NCI-H510A treated with DMSO at 0.1 percent for 48 hours (cell line): ENCODE measurements around the gene INPP5A.
"Not testable (repeated sequence)": the region's sequence is repeated elsewhere in the genome, so short reads cannot be mapped to it uniquely, and the experiment has no call there.

ENCODE experiments used
- DNase-seq: peaks from one replicate; lab custom pipeline; 2025; lab: John Stamatoyannopoulos, UW

Gene INPP5A

GRCh38 chr10:132537684-132538001, at the start of gene INPP5A:
Gene INPP5A, plus strand, starts transcription at chr10:132537787. Its CDS starts 310 bp downstream, at chr10:132538097.
- no peak for DNase-seq

DNA sequence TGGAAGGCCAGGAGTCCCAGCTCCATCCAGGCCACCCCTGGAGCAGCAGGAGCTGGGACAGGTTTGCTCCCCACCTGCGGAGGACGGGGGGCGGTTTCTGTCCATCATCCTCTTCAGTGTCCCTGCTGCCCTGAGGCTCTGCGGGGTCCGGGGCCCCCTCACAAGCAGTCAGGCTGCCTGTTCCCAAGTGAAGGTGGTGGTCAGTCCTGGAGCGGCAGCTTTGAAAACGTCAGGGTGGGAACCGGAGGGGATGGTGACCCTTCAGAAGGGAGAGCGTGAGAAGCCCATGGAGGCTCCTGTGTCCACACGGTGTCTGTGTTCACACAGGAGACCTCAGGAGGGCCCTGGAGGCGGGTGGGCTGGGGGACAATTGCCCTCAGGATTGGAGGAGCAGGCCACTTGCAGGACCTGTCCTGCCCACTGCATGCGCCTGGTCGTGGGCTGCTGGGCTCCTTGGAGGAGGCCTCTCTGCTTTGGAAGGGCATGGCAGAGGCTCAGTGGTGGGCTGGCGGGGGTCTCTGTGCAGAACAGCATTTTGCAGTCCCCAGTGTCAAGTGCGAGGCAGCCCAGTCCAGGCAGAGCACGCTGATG, 49.3 kb upstream of the INPP5A start:
- DNase-seq = no peak

DNA sequence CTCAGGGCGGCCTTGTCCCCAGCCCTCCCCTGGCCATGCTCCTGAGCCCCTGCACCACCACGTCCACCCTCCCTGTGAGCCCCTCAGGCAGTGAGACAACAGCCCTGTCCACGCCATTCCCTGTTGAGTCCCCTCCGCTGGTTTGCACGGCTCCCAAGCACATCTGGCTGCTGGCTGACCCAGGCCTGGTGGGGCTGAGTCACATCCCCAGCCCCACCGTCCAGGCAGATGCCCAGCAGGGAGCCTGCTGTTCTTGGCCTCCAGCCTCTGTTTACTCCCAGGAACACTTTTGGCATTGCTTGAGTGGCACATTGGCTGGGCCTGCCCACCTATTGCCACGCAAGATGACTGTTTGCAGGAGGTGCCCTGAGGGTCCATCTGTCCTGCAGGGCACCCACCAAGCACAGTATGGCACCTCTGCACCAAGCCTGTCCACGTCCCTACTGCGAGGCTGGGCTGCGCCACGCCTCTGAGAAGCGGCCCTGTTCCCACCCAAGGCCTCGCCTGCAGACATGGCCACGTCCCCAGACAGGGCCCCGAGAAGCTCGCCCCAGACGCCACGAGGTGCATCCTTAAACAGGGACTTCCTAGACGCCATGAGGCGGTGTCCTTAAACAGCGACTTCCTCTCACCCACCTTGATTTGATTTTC, 48.4 kb upstream of the INPP5A start:
- DNase-seq = no peak

DNA sequence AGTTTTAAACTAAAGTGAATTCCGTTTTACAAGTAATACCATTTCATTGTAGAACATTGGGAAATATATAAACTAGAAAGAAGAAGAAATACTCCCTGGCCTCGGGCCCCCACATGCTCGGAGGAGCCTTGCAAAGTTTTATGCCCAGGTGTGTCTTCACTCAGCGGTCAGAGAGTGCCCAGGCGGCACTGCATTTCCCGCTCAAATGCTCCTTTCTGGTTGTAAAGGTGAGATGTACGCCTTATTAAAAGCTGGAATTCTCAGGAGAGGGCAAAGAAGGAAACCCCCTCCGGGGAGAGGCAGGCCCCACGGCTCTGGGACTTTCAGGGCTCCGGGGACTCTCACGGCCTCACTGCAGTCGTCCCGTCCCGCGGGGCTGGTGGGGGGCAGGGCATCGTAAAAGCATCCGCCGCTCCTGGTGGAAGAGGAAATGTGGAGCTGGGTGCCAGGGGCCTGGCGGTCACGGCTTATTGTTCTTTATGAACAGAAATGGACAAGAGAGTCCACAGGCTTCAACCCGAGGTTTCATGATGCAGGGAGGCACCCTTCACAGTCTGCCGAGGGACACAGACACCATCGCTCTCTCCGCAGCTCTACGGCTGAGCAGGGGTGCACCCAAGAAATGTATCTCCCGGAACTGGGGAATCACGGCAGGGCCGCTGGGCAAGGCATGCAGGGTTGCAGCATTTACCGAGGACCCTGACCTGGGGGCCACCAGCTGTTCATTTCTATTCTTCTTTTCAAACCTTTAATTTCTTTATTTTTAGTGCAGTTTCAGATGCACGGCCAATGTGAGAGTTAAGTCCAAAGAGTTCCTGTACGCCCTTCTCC, 47.7 kb upstream of the INPP5A start:
- DNase-seq = no peak

- not testable (repeated sequence) for DNase-seq
Measured at GRCh38 chr10:132491534-132491933, 46.1 kb upstream of the INPP5A start.

GRCh38 chr10:132492323-132493025, 45.1 kb upstream of the INPP5A start:
- no peak for DNase-seq

- DNase-seq = no peak
Measured at GRCh38 chr10:132493246-132493755, 44.3 kb upstream of the INPP5A start.

GRCh38 chr10:132493756-132494290, 43.8 kb upstream of the INPP5A start:
- DNase-seq = no peak

DNA sequence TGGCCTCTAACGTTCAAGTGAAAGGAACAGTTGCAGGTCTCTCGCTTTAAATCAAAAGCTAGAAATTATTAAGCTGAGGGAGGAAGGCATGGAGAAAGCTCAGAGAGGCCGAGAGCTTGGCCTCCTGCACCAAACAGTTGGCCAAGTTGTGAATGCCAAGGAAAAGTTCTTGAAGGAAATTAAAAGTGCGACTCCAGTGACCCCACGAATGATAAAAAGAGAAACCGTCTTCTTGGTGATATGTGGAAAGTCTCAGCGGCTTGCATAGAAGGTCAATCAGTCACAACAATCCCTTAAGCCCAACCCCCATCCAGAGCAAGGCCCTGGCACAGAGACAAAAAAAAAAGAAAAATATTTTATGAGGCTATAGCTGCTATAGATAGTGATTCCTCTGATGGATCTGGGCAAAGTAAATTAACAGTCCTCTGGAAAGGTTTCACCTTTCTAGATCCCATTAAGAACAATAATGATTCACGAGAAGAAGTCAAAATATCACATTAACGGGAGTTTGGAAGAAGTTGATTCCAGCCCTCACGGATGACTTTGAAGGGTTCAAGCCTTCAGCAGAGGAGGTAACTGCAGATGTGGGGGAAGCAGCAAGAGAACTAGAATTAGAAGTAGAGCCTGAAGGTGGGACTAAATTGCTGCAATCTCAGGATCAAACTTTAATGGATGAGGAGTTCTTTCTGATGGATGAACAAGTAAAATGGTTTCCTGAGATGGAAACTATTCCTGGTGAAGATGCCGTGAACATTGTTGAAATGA, 42.5 kb upstream of the INPP5A start:
- DNase-seq = no peak

DNA sequence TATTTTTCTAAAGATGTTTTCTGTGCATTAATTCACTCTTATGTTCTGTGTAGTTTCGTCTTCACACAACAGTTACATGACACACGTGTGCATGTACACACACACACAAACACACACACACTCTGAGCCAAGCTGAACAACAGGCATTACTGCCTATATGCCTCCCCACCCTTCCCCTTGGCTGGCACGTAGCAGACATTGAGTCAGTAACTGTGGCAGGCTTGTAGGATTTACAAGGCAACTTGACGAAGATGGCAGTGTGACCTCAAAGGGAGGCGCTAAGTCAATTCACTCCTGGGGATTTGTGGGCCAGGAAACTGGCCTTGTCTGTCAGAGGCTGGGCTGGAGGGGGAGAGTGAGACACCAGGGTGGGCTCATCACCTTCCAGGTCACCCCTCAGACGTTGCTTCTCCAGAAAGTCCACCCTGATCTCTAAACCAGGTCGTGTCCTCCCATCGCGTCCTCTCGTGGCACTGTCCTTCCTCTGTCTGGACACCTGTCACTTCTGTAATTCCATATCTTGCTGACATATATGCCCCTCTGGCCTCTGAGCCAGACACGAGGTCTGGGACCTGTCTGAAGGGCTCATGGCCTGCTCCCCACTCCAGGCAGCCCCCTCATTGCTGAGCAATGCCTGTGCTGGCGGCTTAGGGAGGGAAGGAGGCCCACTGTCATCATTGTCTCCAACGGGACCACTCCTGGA, 41.1 kb upstream of the INPP5A start:
- DNase-seq = no peak

DNA sequence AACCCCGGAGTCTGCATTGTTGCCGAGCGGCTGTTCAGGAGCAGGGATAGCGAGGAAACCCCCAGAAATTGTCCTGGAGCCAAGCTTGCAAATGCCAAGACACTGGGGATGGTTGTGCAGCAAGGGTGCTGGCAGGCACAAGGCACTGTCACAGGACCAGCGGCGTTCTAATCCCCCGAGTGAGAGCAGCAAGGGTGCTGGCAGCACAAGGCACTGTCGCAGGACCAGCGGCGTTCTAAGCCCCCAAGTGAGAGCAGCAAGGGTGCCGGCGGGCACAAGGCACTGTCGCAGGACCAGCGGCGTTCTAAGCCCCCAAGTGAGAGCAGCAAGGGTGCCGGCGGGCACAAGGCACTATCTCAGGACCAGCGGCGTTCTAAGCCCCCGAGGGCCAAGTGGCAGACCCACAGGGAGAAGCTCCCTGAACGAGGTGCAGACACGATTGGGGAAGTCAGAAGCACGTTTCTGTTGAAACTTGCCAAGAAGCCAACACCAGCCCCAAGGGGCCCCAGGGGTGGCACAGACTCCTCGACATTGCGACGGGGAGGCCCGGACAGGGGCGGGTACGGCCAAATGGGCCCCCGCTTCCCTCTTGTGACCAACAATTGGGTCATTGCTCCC, 40.4 kb upstream of the INPP5A start:
- DNase-seq = no peak

DNA sequence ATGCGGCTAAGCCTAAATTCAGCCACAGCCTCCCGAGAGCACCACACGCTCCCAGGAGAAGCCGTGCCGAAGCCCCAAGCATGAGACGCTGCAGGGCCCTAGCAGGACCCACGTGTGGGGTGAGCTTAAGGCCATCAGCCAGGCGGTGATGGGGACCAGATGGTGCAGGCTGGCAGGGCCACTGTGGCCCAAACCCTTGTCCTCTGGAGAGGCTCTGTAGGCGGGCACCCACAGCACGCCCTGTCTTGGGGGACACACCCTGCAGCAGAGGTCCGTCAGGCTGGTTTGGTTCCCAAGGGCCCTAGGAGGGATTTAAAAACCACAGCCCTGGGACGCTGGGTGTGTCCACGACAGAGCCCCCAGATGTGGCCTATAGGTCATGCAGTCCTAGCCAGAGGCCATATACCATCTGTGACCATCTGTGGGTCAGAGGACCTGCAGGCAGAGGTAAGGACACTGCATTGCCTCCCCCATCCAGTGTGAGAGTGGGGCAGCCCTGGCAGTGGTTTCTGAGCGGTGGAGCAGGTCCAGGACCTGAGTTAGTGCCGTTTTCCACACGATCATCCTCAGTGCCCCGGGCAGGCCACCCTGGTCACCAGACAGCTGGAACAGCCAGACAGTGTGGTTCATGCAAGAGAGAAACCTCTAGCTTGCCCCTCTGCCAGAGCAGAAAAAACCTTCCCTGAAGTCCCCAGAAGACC, 39.6 kb upstream of the INPP5A start:
- no peak for DNase-seq

GRCh38 chr10:132498562-132499366, 38.8 kb upstream of the INPP5A start:
- DNase-seq = no peak

GRCh38 chr10:132499367-132499685, 38.3 kb upstream of the INPP5A start:
- DNase-seq = no peak

GRCh38 chr10:132500781-132501415, 36.7 kb upstream of the INPP5A start:
- no peak for DNase-seq

DNA sequence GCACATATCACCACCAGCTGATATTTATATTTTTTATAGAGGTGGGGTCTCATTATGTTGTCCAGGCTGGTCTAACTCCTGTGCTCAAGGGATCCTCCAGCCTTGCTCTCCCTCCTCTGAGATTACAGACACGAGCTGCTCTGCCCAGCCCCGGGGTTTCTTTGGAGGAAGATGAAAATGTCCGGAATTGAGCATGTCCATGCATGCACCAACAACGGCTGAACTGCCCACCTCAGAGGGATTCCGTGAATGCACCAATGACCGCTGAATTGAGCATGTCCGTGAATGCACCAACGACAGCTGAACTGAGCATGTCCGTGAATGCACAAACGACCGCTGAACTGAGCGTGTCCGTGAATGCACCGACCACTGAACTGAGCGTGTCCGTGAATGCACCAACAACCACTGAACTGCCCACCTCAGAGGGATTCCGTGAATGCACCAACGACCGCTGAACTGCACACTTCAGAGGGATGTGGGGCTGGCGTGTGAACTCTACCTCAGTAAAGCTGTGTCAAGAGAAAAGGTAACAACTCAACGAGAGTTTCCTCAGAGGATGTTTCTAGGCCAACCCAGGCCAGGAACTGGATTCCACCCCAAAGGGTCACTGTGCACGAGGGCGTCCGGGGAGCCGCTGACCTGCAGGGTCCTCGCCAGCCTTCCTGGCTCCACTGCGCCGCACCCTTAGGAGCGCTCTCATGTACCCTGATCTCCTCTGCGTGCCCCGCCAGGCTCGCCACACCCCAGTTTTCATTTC, 34.9 kb upstream of the INPP5A start:
- no peak for DNase-seq

DNA sequence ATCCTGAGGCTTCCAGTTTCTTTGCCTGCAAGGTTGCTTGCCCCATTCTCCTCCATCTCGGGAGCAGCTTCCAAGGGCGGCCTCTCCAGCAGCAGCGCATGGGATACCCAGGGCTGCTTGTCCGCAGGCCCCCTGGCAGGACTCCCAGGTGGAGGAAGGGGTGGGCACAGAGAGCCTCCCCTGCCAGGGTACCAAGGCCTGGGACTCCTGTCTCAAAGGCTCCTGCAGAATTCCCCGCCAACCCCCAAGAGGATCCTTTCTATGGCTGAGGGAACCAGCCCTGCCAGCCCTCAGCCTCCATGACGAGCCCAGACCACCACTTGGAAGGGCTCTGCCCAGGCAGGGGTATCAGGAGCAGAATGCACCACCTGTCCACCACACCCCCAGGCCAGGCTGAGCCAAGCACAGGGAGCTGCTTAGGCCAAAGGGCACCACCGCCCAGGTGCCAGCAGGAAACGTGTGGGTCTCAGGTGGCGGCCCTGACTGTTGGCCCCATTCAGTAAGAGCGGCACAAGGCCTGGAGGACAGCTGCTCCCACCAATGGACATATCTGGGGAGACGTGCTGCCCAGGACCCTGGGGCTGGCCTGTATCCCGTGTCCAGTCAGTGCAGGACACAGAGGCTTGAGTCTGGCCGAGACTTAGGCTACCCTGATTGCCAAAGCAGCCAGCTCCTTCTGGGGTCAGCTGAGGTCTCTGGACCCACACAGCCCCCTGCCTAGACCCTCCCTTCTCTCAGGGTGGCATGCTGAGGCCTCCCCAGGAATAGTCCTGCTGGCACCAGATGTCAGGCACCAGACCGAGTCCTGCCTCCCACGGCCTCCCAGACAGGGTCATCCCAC, 33.8 kb upstream of the INPP5A start:
- no peak for DNase-seq
